BLaER1 treated with 17β-estradiol and CSF1 and Interleukin-3, amounts not matched to agents 10 nM and 100 nM (cell line): ENCODE data around the gene GALNT12.

ENCODE experiments used
- H3K27ac ChIP-seq, 11 experiments: shearing (Covaris generic); formaldehyde crosslinking; 2 replicates each; pipeline ENCODE4 v1.8.1; 2022
- H3K27me3 ChIP-seq, 11 experiments: shearing (Covaris generic); formaldehyde crosslinking; 2 replicates each; pipeline ENCODE4 v1.8.1; 2022
- H3K36me3 ChIP-seq, 11 experiments: shearing (Covaris generic); formaldehyde crosslinking; 2 replicates each; pipeline ENCODE4 v1.8.1; 2022
- H3K4me1 ChIP-seq, 10 experiments: shearing (Covaris generic); formaldehyde crosslinking; 2 replicates each; pipeline ENCODE4 v1.8.1; 2022
- H3K4me2 ChIP-seq, 11 experiments: shearing (Covaris generic); formaldehyde crosslinking; 2 replicates each; pipeline ENCODE4 v1.8.1; 2022
- H3K4me3 ChIP-seq, 10 experiments: shearing (Covaris generic); formaldehyde crosslinking; 2 replicates each; pipeline ENCODE4 v1.8.1; 2022
- H3K9ac ChIP-seq, 11 experiments: shearing (Covaris generic); formaldehyde crosslinking; 2 replicates each; pipeline ENCODE4 v1.8.1; 2022
- H3K9me3 ChIP-seq, 11 experiments: shearing (Covaris generic); formaldehyde crosslinking; replicated peaks in 1 of 11; 2 replicates each; pipeline ENCODE4 v1.8.1; 2022
- H4K20me1 ChIP-seq, 11 experiments: shearing (Covaris generic); formaldehyde crosslinking; 2 replicates each; pipeline ENCODE4 v1.8.1; 2022
- Cebpa-rat ChIP-seq, 11 experiments: shearing (Covaris generic); IDR thresholded peaks; 2 replicates each; pipeline ENCODE4 v1.8.1; 2022

The GALNT12 gene

GRCh38 chr9:98867429-98868168 is 60.1 kb downstream of the GALNT12 start:
- no peaks in the 10 kb centered on the region for H4K20me1 ChIP-seq
- peak overlapping the region in 8 of 10 experiments; percentile 37 to 58 (median 43); a peak in 16 of 20 replicates for H3K4me3 ChIP-seq
- peaks cover 61 to 90% (median 79%) of the 10 kb centered on the region in 10 experiments for H3K4me1 ChIP-seq
- H3K36me3 ChIP-seq: no peaks in the 10 kb centered on the region
- peak; percentile 80 to 98 (median 95); a peak in 19 of 22 replicates for TF ChIP-seq Cebpa-rat (IDR thresholded peaks at IDR 0.05)
- peaks cover 0 to 37% (median 27%) of the 10 kb centered on the region in 11 experiments; a peak in 15 of 22 replicates for H3K9me3 ChIP-seq
- H3K27ac ChIP-seq: peak overlapping the region; percentile 68 to 99 (median 93); a peak in 21 of 22 replicates
- peak overlapping the region; percentile 86 to 97 (median 92) for H3K4me2 ChIP-seq
- peak overlapping the region; percentile 20 to 89 (median 80); a peak in 20 of 22 replicates for H3K9ac ChIP-seq
- no peaks in the 10 kb centered on the region for H3K27me3 ChIP-seq

- Histone ChIP-seq H3K4me3 (no peak overlapping the region), H3K4me2 (peak overlapping the region; percentile 86 to 97 (median 92)), H3K27ac (peak overlapping the region in 10 of 11 experiments; percentile 11 to 99 (median 94); a peak in 19 of 22 replicates), H4K20me1 (no peaks in the 10 kb centered on the region), H3K9me3 (peaks cover 0 to 35% (median 26%) of the 10 kb centered on the region in 11 experiments; a peak in 15 of 22 replicates), H3K4me1 (peaks cover 52 to 81% (median 66%) of the 10 kb centered on the region in 10 experiments), H3K9ac (peak overlapping the region in 8 of 11 experiments; percentile 7 to 89 (median 80); a peak in 11 of 22 replicates), H3K36me3 (no peaks in the 10 kb centered on the region), H3K27me3 (no peaks in the 10 kb centered on the region)
- no peak for TF ChIP-seq Cebpa-rat (IDR thresholded peaks at IDR 0.05)
Observed at GRCh38 chr9:98869078-98869745, 61.7 kb downstream of the GALNT12 start.

GRCh38 chr9:98869866-98870265 is 62.4 kb downstream of the GALNT12 start:
- no peaks in the 10 kb centered on the region for H3K27me3 ChIP-seq
- H4K20me1 ChIP-seq: no peaks in the 10 kb centered on the region
- peak overlapping the region in 8 of 11 experiments; percentile 29 to 60 (median 36); a peak in 14 of 22 replicates for H3K4me2 ChIP-seq
- H3K9ac ChIP-seq: no peak overlapping the region
- TF ChIP-seq Cebpa-rat (IDR thresholded peaks at IDR 0.05): no peak
- H3K9me3 ChIP-seq: peaks cover 0 to 28% (median 19%) of the 10 kb centered on the region in 11 experiments; a peak in 15 of 22 replicates
- peaks cover 45 to 75% (median 60%) of the 10 kb centered on the region in 10 experiments for H3K4me1 ChIP-seq
- peak overlapping the region in 7 of 11 experiments; percentile 16 to 56 (median 39); a peak in 9 of 22 replicates for H3K27ac ChIP-seq
- H3K36me3 ChIP-seq: no peaks in the 10 kb centered on the region
- H3K4me3 ChIP-seq: no peak overlapping the region

- H3K4me3 ChIP-seq: no peak overlapping the region
- H3K4me2 ChIP-seq: peak overlapping the region in 6 of 11 experiments; percentile 29 to 60 (median 45); a peak in 10 of 22 replicates
- H3K27ac ChIP-seq: peak overlapping the region in 5 of 11 experiments; percentile 22 to 56 (median 40); a peak in 4 of 22 replicates
- H3K36me3 ChIP-seq: no peaks in the 10 kb centered on the region
- H3K9ac ChIP-seq: no peak overlapping the region
- peaks cover 0 to 21% (median 11%) of the 10 kb centered on the region in 11 experiments; a peak in 12 of 22 replicates for H3K9me3 ChIP-seq
- no peak for TF ChIP-seq Cebpa-rat (IDR thresholded peaks at IDR 0.05)
- H4K20me1 ChIP-seq: no peaks in the 10 kb centered on the region
- peaks cover 34 to 64% (median 49%) of the 10 kb centered on the region in 10 experiments for H3K4me1 ChIP-seq
- no peaks in the 10 kb centered on the region for H3K27me3 ChIP-seq
Observed at GRCh38 chr9:98870782-98871557, 63.5 kb downstream of the GALNT12 start.

GRCh38 chr9:98871558-98872065 is 64.1 kb downstream of the GALNT12 start:
- Histone ChIP-seq H4K20me1 (no peaks in the 10 kb centered on the region), H3K27ac (peak overlapping the region in 3 of 11 experiments; percentile 12 to 32 (median 29); a peak in 1 of 22 replicates), H3K36me3 (no peaks in the 10 kb centered on the region), H3K4me1 (peaks cover 28 to 57% (median 43%) of the 10 kb centered on the region in 10 experiments), H3K4me2 (peak overlapping the region in 4 of 11 experiments; percentile 31 to 53 (median 45); a peak in 7 of 22 replicates), H3K4me3 (no peak overlapping the region), H3K27me3 (no peaks in the 10 kb centered on the region), H3K9me3 (peaks cover 0 to 21% (median 11%) of the 10 kb centered on the region in 11 experiments; a peak in 12 of 22 replicates), H3K9ac (no peak overlapping the region)
- TF ChIP-seq Cebpa-rat (IDR thresholded peaks at IDR 0.05): no peak

- peaks cover 0 to 21% (median 11%) of the 10 kb centered on the region in 11 experiments; a peak in 12 of 22 replicates for H3K9me3 ChIP-seq
- no peak for TF ChIP-seq Cebpa-rat (IDR thresholded peaks at IDR 0.05)
- peak overlapping the region in 2 of 11 experiments; percentile 26 to 60; a peak in 2 of 22 replicates for H3K4me2 ChIP-seq
- H3K4me3 ChIP-seq: no peak overlapping the region
- H3K27ac ChIP-seq: no peak overlapping the region
- H3K36me3 ChIP-seq: no peaks in the 10 kb centered on the region
- H4K20me1 ChIP-seq: no peaks in the 10 kb centered on the region
- H3K9ac ChIP-seq: no peak overlapping the region
- H3K4me1 ChIP-seq: peaks cover 9 to 38% (median 23%) of the 10 kb centered on the region in 10 experiments
- no peaks in the 10 kb centered on the region for H3K27me3 ChIP-seq
Observed at GRCh38 chr9:98873526-98873925, 66.1 kb downstream of the GALNT12 start.

GRCh38 chr9:98873951-98874371 is 66.5 kb downstream of the GALNT12 start:
- no peaks in the 10 kb centered on the region for H4K20me1 ChIP-seq
- H3K9ac ChIP-seq: no peak overlapping the region
- H3K4me3 ChIP-seq: no peak overlapping the region
- no peaks in the 10 kb centered on the region for H3K36me3 ChIP-seq
- H3K9me3 ChIP-seq: peaks cover 0 to 21% (median 11%) of the 10 kb centered on the region in 11 experiments; a peak in 12 of 22 replicates
- peak overlapping the region in 5 of 11 experiments; percentile 13 to 60 (median 26); a peak in 6 of 22 replicates for H3K4me2 ChIP-seq
- no peaks in the 10 kb centered on the region for H3K27me3 ChIP-seq
- peaks cover 4 to 34% (median 19%) of the 10 kb centered on the region in 10 experiments for H3K4me1 ChIP-seq
- 0 out of 22 replicates have a peak overlapping the region, but pooled peaks of 1 of the 11 experiments have one; percentile 34 for H3K27ac ChIP-seq
- TF ChIP-seq Cebpa-rat (IDR thresholded peaks at IDR 0.05): no peak
